Measurements from ENCODE around the gene TTC33. TPM values are rescaled to one million over a fixed set of nuclear protein-coding genes. Genes with fewer than 3 reads are reported as not detected.
"Not testable (repeated sequence)": the region's sequence is repeated elsewhere in the genome, so short reads cannot be mapped to it uniquely, and the experiment has no call there.

The TTC33 gene
- total RNA-seq, 1 experiment from 2014 or later, result 19.1 TPM

GRCh38 chr5:40607202-40607601 is 148.6 kb downstream of the TTC33 start:
- DNase-seq (ENCODE audit: low read depth in 1 of 2, low spot score in 2 of 2), result no peak
- Histone ChIP-seq H3K27me3 (replicated peaks) (no peaks in the 10 kb centered on the region), H3K27ac (no peak overlapping the region), H3K9me3 (replicated peaks) (no peaks in the 10 kb centered on the region), H3K36me3 (no peaks in the 10 kb centered on the region), H3K4me1 (replicated peaks) (peaks cover 11% of the 10 kb centered on the region), H3K4me3 (no peak overlapping the region)

DNA sequence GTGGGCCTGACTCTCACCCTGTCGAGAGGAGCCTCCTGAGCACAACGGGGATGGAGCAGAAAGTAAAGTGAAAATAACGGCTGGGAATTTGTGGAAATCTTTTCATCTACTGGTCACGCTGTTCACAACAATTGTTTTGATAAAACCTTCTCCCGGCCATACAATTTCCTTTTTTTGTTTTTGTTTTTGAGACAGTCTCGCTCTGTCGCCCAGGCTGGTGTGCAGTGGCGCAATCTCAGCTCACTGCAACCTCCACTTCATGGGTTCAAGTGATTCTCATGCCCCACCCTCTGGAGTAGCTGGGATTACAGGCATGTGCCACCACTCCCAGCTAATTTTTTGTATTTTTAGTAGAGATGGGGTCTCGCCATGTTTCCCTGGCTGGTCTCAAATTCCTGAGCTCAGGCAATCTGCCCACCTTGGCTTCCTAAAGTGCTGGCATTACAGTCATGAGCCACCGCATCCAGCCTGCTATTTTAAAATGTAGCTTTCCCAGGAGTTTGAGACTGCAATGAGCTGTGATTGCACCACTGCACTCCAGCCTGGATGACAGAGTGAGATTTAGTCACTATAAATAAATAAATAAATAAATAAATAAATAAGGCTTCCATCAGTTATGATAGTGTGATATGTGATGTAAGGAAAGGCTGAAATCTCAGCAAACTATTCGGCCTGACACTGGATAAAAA is 149.5 kb downstream of the TTC33 start:
- peaks cover 11% of the 10 kb centered on the region for H3K4me1 ChIP-seq (replicated peaks)
- H3K4me3 ChIP-seq, result no peak overlapping the region
- H3K9me3 ChIP-seq (replicated peaks), result no peaks in the 10 kb centered on the region
- H3K27ac ChIP-seq, result no peak overlapping the region
- no peaks in the 10 kb centered on the region for H3K36me3 ChIP-seq
- no peak for DNase-seq (ENCODE audit: low read depth in 1 of 2, low spot score in 2 of 2)
- H3K27me3 ChIP-seq (replicated peaks), result no peaks in the 10 kb centered on the region

DNA sequence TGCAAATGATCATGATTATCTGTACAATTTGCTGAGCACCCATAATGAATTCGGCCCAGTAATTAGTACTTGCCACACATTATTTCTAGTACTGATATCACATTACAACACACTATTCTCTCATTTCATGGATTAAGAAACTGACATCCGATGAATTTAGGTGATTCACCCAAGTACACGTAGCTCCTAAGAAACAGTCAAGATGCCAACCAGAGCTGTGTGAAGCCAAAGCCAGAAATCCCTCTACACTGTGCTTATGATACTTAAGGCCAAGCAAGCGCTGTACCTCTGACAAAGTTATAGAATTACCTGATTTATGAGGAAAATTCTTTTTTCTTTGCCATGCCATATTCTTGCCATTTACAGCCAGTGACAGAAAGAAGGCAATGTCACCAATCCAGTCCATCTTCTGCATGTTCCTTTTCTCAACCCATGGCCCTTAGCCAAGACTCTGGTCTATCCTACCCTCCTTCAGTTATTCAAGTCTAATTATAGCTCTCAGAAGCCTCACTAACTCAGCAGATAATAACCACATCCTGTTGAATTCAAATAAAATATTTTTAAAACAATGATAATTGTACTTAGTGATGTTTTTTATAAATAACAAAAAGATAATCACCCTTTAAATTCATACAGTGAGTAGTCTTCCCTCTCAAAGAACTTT is 150.3 kb downstream of the TTC33 start:
- Histone ChIP-seq H3K9me3 (replicated peaks) (no peaks in the 10 kb centered on the region), H3K27ac (no peak overlapping the region), H3K36me3 (no peaks in the 10 kb centered on the region), H3K27me3 (replicated peaks) (no peaks in the 10 kb centered on the region), H3K4me1 (replicated peaks) (peaks cover 11% of the 10 kb centered on the region), H3K4me3 (no peak overlapping the region)
- no peak for DNase-seq (ENCODE audit: low read depth in 1 of 2, low spot score in 2 of 2)

DNA sequence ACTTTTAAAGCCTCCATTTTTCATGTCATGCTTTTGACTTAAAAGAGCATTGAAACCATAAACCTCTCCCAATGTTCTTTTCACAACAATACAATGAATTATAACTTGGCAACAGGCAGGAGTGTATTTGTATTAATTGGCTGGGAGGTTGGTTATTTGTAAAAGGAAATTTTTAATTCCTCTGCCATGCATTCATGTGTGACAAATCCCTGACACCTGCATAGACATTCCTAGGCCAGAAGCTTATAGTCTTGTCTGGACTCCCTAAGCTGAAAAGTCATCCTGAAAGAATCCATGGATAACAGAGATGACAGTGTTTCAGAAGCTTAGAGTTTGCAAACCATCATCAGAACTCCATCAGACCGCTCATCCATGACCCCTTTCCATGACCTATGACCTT is 152.4 kb downstream of the TTC33 start:
- Histone ChIP-seq H3K27me3 (replicated peaks) (no peaks in the 10 kb centered on the region), H3K9me3 (replicated peaks) (no peaks in the 10 kb centered on the region), H3K4me1 (replicated peaks) (peaks cover 11% of the 10 kb centered on the region), H3K4me3 (no peak overlapping the region), H3K36me3 (no peaks in the 10 kb centered on the region), H3K27ac (no peak overlapping the region)
- DNase-seq (ENCODE audit: low read depth in 1 of 2, low spot score in 2 of 2), result no peak

- peaks cover 11% of the 10 kb centered on the region for H3K4me1 ChIP-seq (replicated peaks)
- DNase-seq (ENCODE audit: low read depth in 1 of 2, low spot score in 2 of 2), result no peak
- H3K36me3 ChIP-seq, result no peaks in the 10 kb centered on the region
- no peaks in the 10 kb centered on the region for H3K9me3 ChIP-seq (replicated peaks)
- H3K27me3 ChIP-seq (replicated peaks), result no peaks in the 10 kb centered on the region
- H3K27ac ChIP-seq, result no peak overlapping the region
- no peak overlapping the region for H3K4me3 ChIP-seq
Measured at GRCh38 chr5:40601198-40601868, 154.4 kb downstream of the TTC33 start.

DNA sequence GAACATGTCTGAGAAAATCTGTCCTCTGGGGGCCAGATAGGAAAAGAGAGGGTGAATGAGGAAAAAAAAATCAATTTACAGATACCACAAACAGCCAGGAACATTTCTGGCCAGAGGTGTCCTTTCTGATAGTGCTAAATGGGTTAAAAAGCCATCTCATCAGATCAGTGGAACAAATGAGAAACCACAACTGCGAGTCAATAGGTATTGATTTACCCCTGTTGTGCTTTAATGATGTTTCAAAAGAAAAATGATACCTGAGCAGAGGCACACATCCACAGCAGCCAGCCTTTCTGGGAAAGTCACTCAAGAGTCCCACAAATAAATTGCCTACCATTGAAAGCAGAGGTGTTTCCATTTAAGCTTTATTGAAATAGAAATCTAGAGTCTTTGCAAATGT is 155.4 kb downstream of the TTC33 start:
- Histone ChIP-seq H3K27ac (no peak overlapping the region), H3K4me3 (no peak overlapping the region), H3K4me1 (replicated peaks) (peaks cover 2% of the 10 kb centered on the region), H3K27me3 (replicated peaks) (no peaks in the 10 kb centered on the region), H3K36me3 (no peaks in the 10 kb centered on the region), H3K9me3 (replicated peaks) (no peaks in the 10 kb centered on the region)
- no peak for DNase-seq (ENCODE audit: low read depth in 1 of 2, low spot score in 2 of 2)

- Histone ChIP-seq H3K36me3 (no peaks in the 10 kb centered on the region), H3K27me3 (replicated peaks) (no peaks in the 10 kb centered on the region), H3K9me3 (replicated peaks) (no peaks in the 10 kb centered on the region; the same call in 1 of the 2 replicates), H3K27ac (no peak overlapping the region), H3K4me3 (no peak overlapping the region), H3K4me1 (replicated peaks) (no peaks in the 10 kb centered on the region)
- no peak for DNase-seq (ENCODE audit: low read depth in 1 of 2, low spot score in 2 of 2)
Measured at GRCh38 chr5:40599676-40600075, 156.1 kb downstream of the TTC33 start.

- Histone ChIP-seq H3K27ac (no peak overlapping the region), H3K4me3 (no peak overlapping the region), H3K36me3 (no peaks in the 10 kb centered on the region), H3K27me3 (replicated peaks) (no peaks in the 10 kb centered on the region), H3K9me3 (replicated peaks) (no peaks in the 10 kb centered on the region; the same call in 1 of the 2 replicates), H3K4me1 (replicated peaks) (no peaks in the 10 kb centered on the region)
- no peak for DNase-seq (ENCODE audit: low read depth in 1 of 2, low spot score in 2 of 2)
Measured at GRCh38 chr5:40594811-40595210, 160.9 kb downstream of the TTC33 start.

- H3K27me3 ChIP-seq (replicated peaks); H3K4me3 ChIP-seq; H3K9me3 ChIP-seq (replicated peaks); H3K36me3 ChIP-seq; H3K4me1 ChIP-seq (replicated peaks); H3K27ac ChIP-seq; DNase-seq (ENCODE audit: low read depth in 1 of 2, low spot score in 2 of 2): not testable (repeated sequence)
Measured at GRCh38 chr5:40591727-40592396, 163.9 kb downstream of the TTC33 start.

GRCh38 chr5:40587376-40587775 is 168.4 kb downstream of the TTC33 start:
- Histone ChIP-seq H3K4me1 (replicated peaks) (peaks cover 5% of the 10 kb centered on the region; the same call in 1 of the 2 replicates), H3K27me3 (replicated peaks) (no peaks in the 10 kb centered on the region), H3K9me3 (replicated peaks) (no peaks in the 10 kb centered on the region), H3K36me3 (no peaks in the 10 kb centered on the region), H3K27ac (no peak overlapping the region), H3K4me3 (no peak overlapping the region)
- DNase-seq (ENCODE audit: low read depth in 1 of 2, low spot score in 2 of 2), result peak in 1 of 2 experiments; percentile 18

GRCh38 chr5:40585537-40586267 is 170.1 kb downstream of the TTC33 start:
- no peaks in the 10 kb centered on the region for H3K9me3 ChIP-seq (replicated peaks)
- no peak overlapping the region for H3K4me3 ChIP-seq
- peaks cover 5% of the 10 kb centered on the region; the same call in 1 of the 2 replicates for H3K4me1 ChIP-seq (replicated peaks)
- H3K27ac ChIP-seq, result no peak overlapping the region
- no peaks in the 10 kb centered on the region for H3K27me3 ChIP-seq (replicated peaks)
- no peak for DNase-seq (ENCODE audit: low read depth in 1 of 2, low spot score in 2 of 2)
- H3K36me3 ChIP-seq, result no peaks in the 10 kb centered on the region

DNA sequence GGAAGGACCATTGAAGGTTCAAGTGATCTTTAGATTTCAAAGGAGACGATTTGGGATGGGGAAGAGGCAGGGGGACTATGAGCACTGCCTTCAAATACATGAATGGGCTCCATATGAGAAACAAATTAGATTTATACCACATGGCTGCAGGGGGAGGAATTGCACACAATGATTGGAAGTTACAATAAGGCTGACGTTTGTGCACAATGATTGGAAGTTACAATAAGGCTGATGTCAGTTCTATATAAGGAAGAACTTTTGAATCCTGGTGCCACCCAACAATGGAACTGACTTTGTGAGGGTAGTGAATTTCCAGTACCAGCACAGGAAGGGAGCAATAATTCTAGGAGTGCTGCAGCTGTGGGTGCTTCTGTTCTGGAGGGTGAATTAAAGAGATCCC is 171.7 kb downstream of the TTC33 start:
- H3K4me1 ChIP-seq (replicated peaks), result peaks cover 5% of the 10 kb centered on the region; the same call in 1 of the 2 replicates
- H3K27me3 ChIP-seq (replicated peaks), result no peaks in the 10 kb centered on the region
- H3K36me3 ChIP-seq, result no peaks in the 10 kb centered on the region
- no peak overlapping the region for H3K4me3 ChIP-seq
- no peak overlapping the region for H3K27ac ChIP-seq
- H3K9me3 ChIP-seq (replicated peaks), result no peaks in the 10 kb centered on the region
- DNase-seq (ENCODE audit: low read depth in 1 of 2, low spot score in 2 of 2), result no peak
